HepG2 (cell line): ENCODE data around the gene DOK4. TPM values are rescaled to one million over a fixed set of nuclear protein-coding genes. Genes with fewer than 3 reads are reported as not detected.
A peak's percentile ranks its signal among the peaks of the same experiment; 100 is the strongest.

ENCODE experiments used
- ADNP ChIP-seq: sonication (generic); formaldehyde crosslinking; IDR thresholded peaks from 2 replicates; pipeline ENCODE4 v1.4.0; 2020; ENCODE audit warnings: missing genetic modification reagents
- ARID4A ChIP-seq: sonication (generic); formaldehyde crosslinking; IDR thresholded peaks from 2 replicates; pipeline ENCODE4 v1.5.0; 2020; ENCODE audit warnings: mild to moderate bottlenecking, missing genetic modification reagents, borderline replicate concordance
- CREM ChIP-seq, 2 experiments: sonication (generic) in 1 of 2; formaldehyde crosslinking in 1 of 2; IDR thresholded peaks; 2 replicates each; pipeline versions ENCODE4 v1.4.0 to v1.6.1; 2016 to 2020; ENCODE audit warnings: antibody characterized with exemption in 1 of 2, mild to moderate bottlenecking in 1 of 2, missing genetic modification reagents in 1 of 2
- JARID2 ChIP-seq: sonication (generic); formaldehyde crosslinking; IDR thresholded peaks from 2 replicates; pipeline ENCODE4 v1.8.1; 2023; ENCODE audit warnings: missing genetic modification reagents, inconsistent platforms; ENCODE audit not compliant: insufficient replicate concordance
- MTERF4 ChIP-seq: sonication (generic); formaldehyde crosslinking; IDR thresholded peaks from 2 replicates; pipeline ENCODE4 v1.8.0; 2023; ENCODE audit warnings: mild to moderate bottlenecking, missing genetic modification reagents
- NAIF1 ChIP-seq: sonication (generic); formaldehyde crosslinking; IDR thresholded peaks from 2 replicates; pipeline ENCODE4 v1.5.0; 2020; ENCODE audit warnings: mild to moderate bottlenecking, missing genetic modification reagents, borderline replicate concordance
- NFKB2 ChIP-seq: sonication (generic); formaldehyde crosslinking; IDR thresholded peaks from 2 replicates; pipeline ENCODE4 v1.4.0; 2020; ENCODE audit warnings: missing genetic modification reagents, borderline replicate concordance
- PAWR ChIP-seq: sonication (generic); formaldehyde crosslinking; IDR thresholded peaks from 2 replicates; pipeline ENCODE4 v1.4.0; 2020; ENCODE audit warnings: missing genetic modification reagents, mild to moderate bottlenecking, borderline replicate concordance
- PREB ChIP-seq: sonication (generic); formaldehyde crosslinking; IDR thresholded peaks from 2 replicates; pipeline ENCODE4 v1.4.0; 2020; ENCODE audit warnings: missing genetic modification reagents
- PTBP1 ChIP-seq: fragments of 200-400 bp; formaldehyde crosslinking; IDR thresholded peaks from 2 replicates; pipeline ENCODE4 v1.6.1; 2018; ENCODE audit warnings: low read length, low read depth; ENCODE audit not compliant: poor library complexity, severe bottlenecking
- RFX1 ChIP-seq: fragments of 450-650 bp; IDR thresholded peaks from 2 replicates; pipeline ENCODE4 v1.6.1; 2017
- RFX3 ChIP-seq: IDR thresholded peaks from 2 replicates; pipeline ENCODE4 v1.6.1; 2016; ENCODE audit warnings: missing biosample characterization, missing genetic modification reagents
- SAP130 ChIP-seq: IDR thresholded peaks from 2 replicates; pipeline ENCODE4 v1.6.1; 2016; ENCODE audit warnings: low read depth
- ZBED4 ChIP-seq: sonication (generic); formaldehyde crosslinking; IDR thresholded peaks from 2 replicates; pipeline ENCODE4 v1.4.0; 2020; ENCODE audit warnings: missing genetic modification reagents, borderline replicate concordance
- ZNF12 ChIP-seq: sonication (generic); formaldehyde crosslinking; IDR thresholded peaks from 2 replicates; pipeline ENCODE4 v1.5.0; 2020; ENCODE audit warnings: missing genetic modification reagents
- ZNF460 ChIP-seq: sonication (generic); formaldehyde crosslinking; IDR thresholded peaks from 2 replicates; pipeline ENCODE4 v1.5.1; 2020; ENCODE audit warnings: missing genetic modification reagents, mild to moderate bottlenecking, borderline replicate concordance
- polyA plus RNA-seq, 8 experiments: library from polyadenylated mRNA; depleted of rRNA in 3 of 8; stranded (reverse) in 7 of 8; unstranded in 1 of 8; fragments of >200 nt; fragmentation: Illumina TruSeq in 4 of 8; extraction: Trizol in 4 of 8; gene quantifications; 2 replicates each; pipeline versions ENCODE4 v1.2.1 to v1.2.3, GENCODE V29; 2011 to 2016; ENCODE audit warnings: low read depth in 4 of 8, missing spikeins in 1 of 8, mixed read lengths in 1 of 8; ENCODE audit not compliant: insufficient read depth in 1 of 8
- total RNA-seq, 5 experiments: library from RNA; depleted of rRNA; stranded (reverse); fragments of >200 nt; fragmentation: Illumina TruSeq; extraction: Trizol; gene quantifications; 2 replicates each; pipeline ENCODE4 v1.2.3, GENCODE V29; 2016; ENCODE audit warnings: low read depth in 1 of 5
- TF ChIP-seq, protein P1 (sequence below): sonication (generic); formaldehyde crosslinking; IDR thresholded peaks from 2 replicates; pipeline ENCODE4 v1.5.1; 2020; ENCODE audit warnings: mild to moderate bottlenecking, moderate library complexity, missing genetic modification reagents

Gene DOK4
- total and polyA plus RNA-seq, 2 of the 13 experiments (the other 11 are each of a cell fraction or from before 2014, with no cell fraction given), result 52.7 to 70.0 TPM

DNA sequence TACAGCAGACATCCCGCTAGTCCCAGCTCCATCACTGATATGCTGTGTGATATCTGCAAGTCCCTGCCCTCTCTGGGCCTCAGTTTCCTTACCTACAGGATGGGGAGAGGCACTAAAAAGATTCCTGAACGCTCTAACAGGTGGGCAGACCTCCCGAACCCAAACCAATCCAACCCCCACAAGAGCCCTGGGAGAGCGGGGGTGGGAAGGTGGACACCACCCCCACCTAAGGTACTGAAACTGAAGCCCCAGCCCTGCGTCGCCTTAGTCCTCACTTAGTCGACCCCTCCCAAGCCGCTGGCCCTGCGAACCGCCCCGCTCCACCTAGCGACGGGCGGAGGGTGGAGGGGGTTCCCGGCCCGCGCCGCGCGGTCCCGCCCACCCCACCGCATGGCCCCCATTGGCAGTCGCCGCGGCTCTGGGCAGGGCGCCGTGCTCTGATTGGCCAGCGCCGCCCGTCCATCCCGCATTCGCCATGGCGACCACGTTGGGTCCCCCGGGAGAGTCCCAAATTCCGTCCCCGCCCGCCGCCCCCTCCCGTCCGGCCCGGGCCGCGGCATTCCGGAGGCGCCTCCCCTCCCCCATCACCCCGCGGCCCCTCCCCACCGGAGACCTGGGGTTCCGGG, 49.5 kb upstream of the DOK4 start (continued):
- TF ChIP-seq MTERF4 (CRISPR knock-in tag) (0 out of 2 replicates have a peak, but pooled peaks have one; percentile 15), PREB (no peak), NAIF1 (peak; percentile 54), NFKB2 (CRISPR knock-in tag) (peak; percentile 5; the same call in 1 of the 2 replicates), ADNP (0 out of 2 replicates have a peak, but pooled peaks have one; percentile 28), ZNF460 (no peak), CREM (IDR thresholded peaks at IDR 0.05) (no peak), CREM (CRISPR knock-in tag; IDR thresholded peaks at IDR 0.05) (no peak), SAP130 (peak; percentile 42; the same call in 1 of the 2 replicates), RFX1 (peak; percentile 60), ZNF12 (CRISPR knock-in tag) (0 out of 2 replicates have a peak, but pooled peaks have one; percentile 21), RFX3 (CRISPR knock-in tag) (peak; percentile 64; the same call in 1 of the 2 replicates), ZBED4 (peak; percentile 42), ARID4A (CRISPR knock-in tag) (peak; percentile 25; the same call in 1 of the 2 replicates), PTBP1 (no peak), JARID2 (no peak), PAWR (no peak)
- TF ChIP-seq, protein P1, sequence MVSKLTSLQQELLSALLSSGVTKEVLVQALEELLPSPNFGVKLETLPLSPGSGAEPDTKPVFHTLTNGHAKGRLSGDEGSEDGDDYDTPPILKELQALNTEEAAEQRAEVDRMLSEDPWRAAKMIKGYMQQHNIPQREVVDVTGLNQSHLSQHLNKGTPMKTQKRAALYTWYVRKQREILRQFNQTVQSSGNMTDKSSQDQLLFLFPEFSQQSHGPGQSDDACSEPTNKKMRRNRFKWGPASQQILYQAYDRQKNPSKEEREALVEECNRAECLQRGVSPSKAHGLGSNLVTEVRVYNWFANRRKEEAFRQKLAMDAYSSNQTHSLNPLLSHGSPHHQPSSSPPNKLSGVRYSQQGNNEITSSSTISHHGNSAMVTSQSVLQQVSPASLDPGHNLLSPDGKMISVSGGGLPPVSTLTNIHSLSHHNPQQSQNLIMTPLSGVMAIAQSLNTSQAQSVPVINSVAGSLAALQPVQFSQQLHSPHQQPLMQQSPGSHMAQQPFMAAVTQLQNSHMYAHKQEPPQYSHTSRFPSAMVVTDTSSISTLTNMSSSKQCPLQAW (CRISPR knock-in tag), result no peak
